ENCODE data around the gene PLEKHJ1.

The PLEKHJ1 gene

GRCh38 chr19:2269244-2270156 is 33.4 kb upstream of the PLEKHJ1 start:
- DNase-seq (ENCODE audit: low spot score): peak; percentile 100

- DNase-seq (ENCODE audit: low spot score): no peak
Measured at GRCh38 chr19:2268861-2269243, 32.7 kb upstream of the PLEKHJ1 start.

- no peak for DNase-seq (ENCODE audit: low spot score)
Measured at GRCh38 chr19:2268480-2268830, 32.3 kb upstream of the PLEKHJ1 start.

- no peak for DNase-seq (ENCODE audit: low spot score)
Measured at GRCh38 chr19:2266183-2266993, 30.3 kb upstream of the PLEKHJ1 start.

DNA sequence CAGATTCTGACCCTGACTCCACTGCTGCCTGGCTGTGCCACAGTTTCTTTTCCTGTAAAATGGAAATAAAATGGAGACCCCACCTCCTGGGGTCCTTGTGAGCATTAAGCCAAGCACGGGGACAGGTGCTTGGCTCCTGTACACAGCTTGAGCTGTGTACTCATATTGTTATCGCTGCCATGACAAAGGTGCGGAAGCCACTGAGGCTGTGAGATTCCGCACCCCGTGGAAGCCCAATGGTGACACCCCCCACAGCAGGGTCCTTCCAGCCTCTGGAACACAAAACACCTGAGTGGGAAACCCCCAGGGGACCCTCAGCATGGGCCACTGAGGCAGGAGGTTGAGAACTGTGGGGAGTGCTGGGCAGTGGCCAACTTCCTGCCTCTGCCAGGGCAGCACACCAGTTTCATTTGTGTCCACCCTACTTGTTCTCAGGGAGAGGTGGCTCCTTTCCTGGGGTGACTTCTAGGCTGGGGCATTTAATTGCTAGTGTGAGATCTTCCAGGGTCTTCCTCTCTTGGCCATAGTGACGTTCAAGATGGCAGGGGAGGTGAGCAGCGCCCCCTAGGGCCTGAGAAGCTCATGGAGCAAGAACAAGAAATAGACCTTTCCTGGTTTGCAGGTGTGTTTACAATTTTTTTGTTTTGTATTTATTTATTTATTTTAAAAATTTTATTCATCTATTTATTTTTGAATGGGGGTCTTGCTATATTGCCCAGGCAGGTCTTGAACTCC is 25.5 kb upstream of the PLEKHJ1 start:
- no peak for DNase-seq (ENCODE audit: low spot score)

GRCh38 chr19:2260341-2260805 is 24.2 kb upstream of the PLEKHJ1 start:
- no peak for DNase-seq (ENCODE audit: low spot score)

- DNase-seq (ENCODE audit: low spot score): no peak
Measured at GRCh38 chr19:2259336-2259735, 23.2 kb upstream of the PLEKHJ1 start.

DNA sequence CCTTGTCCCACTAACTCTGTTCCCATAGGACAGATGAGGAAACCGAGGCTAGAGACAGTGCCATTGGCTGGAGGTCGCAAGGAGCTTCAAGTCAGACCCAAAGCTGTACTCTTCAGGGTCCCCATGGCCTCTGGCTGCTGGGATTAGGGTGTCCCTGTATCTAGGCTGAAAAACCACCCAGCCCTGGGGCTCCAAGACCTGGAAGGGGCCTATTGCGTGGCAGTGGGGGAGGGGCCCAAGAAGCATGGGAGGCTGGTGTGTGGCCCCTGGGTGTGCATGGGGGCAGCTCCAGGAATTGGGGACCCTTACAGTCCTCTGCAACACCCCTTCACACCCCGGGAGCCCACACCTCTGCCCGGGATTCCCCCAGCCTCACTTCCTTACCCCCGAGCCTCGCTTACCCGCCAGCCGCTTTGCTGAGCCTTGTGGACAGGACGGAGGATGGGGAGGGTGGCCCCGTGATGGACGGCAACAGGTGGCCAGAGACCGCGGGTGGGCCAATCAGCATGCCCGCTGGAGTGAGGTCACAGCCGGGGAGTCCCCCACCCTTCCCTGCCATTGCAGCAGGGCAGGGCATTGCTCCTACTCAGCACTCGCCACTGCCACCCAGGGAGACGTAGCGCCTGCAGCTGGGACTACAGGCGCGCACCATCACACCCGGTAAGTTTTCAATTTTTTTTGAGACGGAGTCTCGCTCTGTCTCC is 20.0 kb upstream of the PLEKHJ1 start, which contains the start of gene JSRP1:
TSS of gene JSRP1 (minus strand) at position 436 of the 704 bp plus-strand sequence. CDS start 1,103 bp downstream, outside the sequence.
- peak; percentile 49 for DNase-seq (ENCODE audit: low spot score)

- no peak for DNase-seq (ENCODE audit: low spot score)
Measured at GRCh38 chr19:2255112-2255845, 19.1 kb upstream of the PLEKHJ1 start.

DNA sequence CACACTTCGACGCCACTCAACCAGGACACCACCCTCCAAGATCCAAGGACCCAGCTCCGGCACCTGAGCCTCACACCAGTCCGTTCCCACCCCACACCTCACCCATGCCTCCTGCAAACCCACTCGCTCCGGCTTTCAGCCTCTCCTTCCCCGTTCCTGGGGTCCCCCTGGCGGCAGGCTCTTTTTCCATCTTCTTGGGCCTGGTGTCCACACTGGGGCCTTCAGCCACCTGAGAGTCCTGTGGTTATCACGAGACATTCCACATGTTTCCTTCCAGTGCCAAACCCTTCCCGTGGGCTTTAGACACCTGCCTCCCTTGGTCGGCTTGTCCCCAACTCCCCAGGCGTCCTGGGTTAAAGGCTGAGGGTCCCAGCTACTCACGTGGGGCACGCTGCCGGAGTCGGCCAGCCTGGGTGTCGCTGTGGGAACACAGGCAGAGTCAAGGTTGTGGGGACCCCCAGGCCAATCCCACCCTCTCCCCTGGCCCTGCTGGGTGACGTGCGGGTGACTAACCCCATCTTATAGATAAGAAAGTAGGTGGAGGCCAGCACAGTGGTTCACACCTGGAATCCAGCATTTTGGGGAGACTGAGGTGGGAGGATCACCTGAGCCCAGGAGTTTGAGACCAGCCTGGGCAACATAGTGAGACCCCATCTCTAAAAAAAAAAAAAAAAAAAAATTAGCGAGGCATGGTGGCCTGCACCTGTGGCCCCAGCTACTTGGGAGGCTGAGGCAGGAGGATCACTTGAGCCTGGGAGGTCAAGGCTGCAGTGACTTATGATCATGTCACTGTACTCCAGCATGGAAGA is 18.1 kb upstream of the PLEKHJ1 start:
- no peak for DNase-seq (ENCODE audit: low spot score)

GRCh38 chr19:2253106-2254063 is 17.3 kb upstream of the PLEKHJ1 start:
- peak; percentile 39 for DNase-seq (ENCODE audit: low spot score)

GRCh38 chr19:2252797-2253105 is 16.6 kb upstream of the PLEKHJ1 start:
- no peak for DNase-seq (ENCODE audit: low spot score)

GRCh38 chr19:2252055-2252796 is 16.1 kb upstream of the PLEKHJ1 start:
- DNase-seq (ENCODE audit: low spot score): peak; percentile 48

- DNase-seq (ENCODE audit: low spot score): peak; percentile 50
Measured at GRCh38 chr19:2251106-2252054, 15.3 kb upstream of the PLEKHJ1 start.

DNA sequence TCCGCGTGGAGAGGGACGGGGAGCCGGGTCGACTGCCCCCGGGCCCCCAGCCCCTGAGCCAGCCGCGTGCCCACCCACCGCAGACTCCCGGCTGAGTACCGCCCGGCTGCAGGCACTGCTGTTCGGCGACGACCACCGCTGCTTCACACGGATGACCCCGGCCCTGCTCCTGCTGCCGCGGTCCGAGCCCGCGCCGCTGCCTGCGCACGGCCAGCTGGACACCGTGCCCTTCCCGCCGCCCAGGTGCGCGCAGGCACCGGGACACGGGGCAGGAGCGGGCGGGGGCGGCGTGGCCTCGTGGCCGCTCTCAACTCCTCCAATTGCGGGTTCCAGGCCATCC is 14.6 kb upstream of the PLEKHJ1 start:
- DNase-seq (ENCODE audit: low spot score): peak; percentile 50

DNA sequence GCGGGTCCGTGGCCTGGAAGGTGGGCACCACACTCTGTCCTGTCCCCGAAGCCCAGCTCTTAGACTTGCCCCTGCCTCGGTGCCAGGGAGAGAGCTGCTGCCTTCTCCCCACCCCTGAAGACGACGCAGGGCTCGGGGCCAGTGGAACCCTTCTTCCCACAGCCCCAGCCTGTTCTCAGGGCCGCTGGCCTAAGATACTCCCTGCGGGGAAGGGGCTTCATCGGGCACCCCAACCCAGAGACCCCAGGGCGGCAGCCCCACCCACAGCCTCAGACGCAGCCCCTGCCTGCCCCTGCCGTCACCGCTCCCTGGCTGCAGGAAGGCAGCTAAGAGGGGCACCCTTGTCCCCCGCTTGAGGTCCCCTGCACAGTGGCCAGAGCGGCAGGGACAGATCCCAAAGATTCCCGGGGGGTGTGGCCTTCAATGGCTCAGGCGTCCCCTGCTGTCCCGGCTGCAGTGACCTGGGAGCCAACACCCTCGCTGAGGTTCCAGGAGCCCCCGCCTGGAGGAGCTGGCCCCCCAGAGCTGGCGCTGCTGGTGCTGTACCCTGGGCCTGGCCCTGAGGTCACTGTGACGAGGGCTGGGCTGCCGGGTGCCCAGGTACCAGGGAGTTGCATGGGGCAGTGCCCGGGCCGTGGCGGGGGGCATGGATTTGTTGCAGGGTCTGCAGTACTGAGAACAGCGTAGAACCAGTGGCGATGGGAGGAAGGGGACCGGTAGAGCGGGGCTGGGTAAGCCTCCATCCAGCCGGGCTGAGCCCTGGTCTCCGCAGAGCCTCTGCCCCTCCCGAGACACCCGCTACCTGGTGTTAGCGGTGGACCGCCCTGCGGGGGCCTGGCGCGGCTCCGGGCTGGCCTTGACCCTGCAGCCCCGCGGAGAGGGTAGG is 14.0 kb upstream of the PLEKHJ1 start:
- DNase-seq (ENCODE audit: low spot score): peak; percentile 36

All from D341Med (cell line).